ENCODE data around the gene KLHL7. TPM values are rescaled to one million over a fixed set of nuclear protein-coding genes. Genes with fewer than 3 reads are reported as not detected.
"Not testable (repeated sequence)": the region's sequence is repeated elsewhere in the genome, so short reads cannot be mapped to it uniquely, and the experiment has no call there.

Gene KLHL7
- total RNA-seq, 1 experiment from 2014 or later = 35.8 TPM

DNA sequence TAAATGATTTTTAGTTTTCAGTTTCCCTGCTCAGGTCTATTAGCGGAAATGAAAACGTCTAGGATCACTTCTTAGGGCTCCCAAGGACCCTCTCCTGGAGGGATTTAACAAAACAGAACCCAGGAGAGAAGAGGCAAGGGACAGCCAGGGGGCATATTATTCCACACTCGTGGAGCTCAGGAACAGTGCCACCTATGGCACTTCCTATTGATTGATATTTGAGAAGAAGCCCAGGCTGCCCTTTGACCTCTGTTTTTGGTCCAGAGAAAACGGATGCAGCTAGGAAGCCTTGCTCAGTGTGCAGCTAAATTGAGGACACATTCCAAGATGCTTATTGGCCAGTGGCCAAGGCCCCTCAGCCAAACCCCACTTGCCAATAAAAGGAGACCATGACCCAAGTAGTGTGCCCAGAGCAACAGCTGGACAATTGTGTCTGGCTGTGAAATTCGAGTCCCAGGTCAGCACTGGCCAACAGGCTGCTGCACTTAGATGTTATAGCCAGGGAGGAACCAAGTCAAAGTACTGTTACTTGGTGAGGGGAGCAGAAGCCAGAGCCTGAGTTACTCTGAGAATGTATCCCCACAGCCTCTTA, 117.0 kb downstream of the KLHL7 start:
- no peak overlapping the region for H3K27ac Mint-ChIP-seq (ENCODE audit: unreplicated experiment)
- H3K36me3 Mint-ChIP-seq (ENCODE audit: insufficient read depth, unreplicated experiment) = no peaks in the 10 kb centered on the region

DNA sequence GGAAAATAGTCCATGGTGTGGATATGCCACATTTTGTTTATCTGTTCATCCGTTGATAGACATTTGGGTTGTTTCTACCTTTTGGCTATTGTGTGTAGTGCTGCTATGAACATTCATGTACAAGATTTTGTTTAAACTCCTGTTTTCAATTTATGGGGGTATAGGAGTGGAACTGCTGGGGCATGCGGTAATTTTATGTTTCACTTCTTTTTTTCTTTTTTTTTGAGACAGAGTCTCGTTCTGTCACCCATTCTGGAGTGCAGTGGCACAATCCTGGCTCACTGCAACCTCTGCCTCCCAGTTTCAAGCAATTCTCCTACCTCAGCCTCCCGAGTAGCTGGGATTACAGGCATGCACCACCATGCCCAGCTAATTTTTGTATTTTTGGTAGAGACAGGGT, 118.8 kb downstream of the KLHL7 start:
- DNase-seq; intact Hi-C loops (cut with micrococcal nuclease; ENCODE audit: unreplicated experiment); BruUV-seq (replicated peaks); H3K4me1 Mint-ChIP-seq (ENCODE audit: low read depth, unreplicated experiment); H3K36me3 ChIP-seq (ENCODE audit: control insufficient read depth, insufficient read depth, low read length); H3K36me3 Mint-ChIP-seq (ENCODE audit: insufficient read depth, unreplicated experiment); H3K27ac Mint-ChIP-seq (ENCODE audit: unreplicated experiment); POLR2A ChIA-PET; H3K4me3 Mint-ChIP-seq (ENCODE audit: unreplicated experiment); H3K27me3 Mint-ChIP-seq (ENCODE audit: insufficient read depth, unreplicated experiment); H3K4me1 ChIP-seq; H3K9me3 ChIP-seq; H3K9me3 Mint-ChIP-seq (ENCODE audit: unreplicated experiment); H3K27me3 ChIP-seq (replicated peaks; ENCODE audit: control insufficient read depth, insufficient read depth, low read length); H3K4me3 ChIP-seq (ENCODE audit: low read depth, low read length): not testable (repeated sequence)
- CTCF ChIA-PET = interaction anchor here (0.6 kb wide), 1 partner anchor 139 kb away, joined by 3 read pairs; no protein-coding TSS in a partner anchor

More for the DNA sequence above, 117.0 kb downstream of the KLHL7 start:
- BruUV-seq (replicated peaks) = no TSS peak
- no peak for DNase-seq
- no peaks in the 10 kb centered on the region for H3K36me3 ChIP-seq (ENCODE audit: control insufficient read depth, insufficient read depth, low read length)
- no peaks in the 10 kb centered on the region for H3K4me1 Mint-ChIP-seq (ENCODE audit: low read depth, unreplicated experiment)
- no peaks in the 10 kb centered on the region for H3K9me3 ChIP-seq
- H3K4me1 ChIP-seq = no peaks in the 10 kb centered on the region
- intact Hi-C loops (cut with micrococcal nuclease; ENCODE audit: unreplicated experiment) = no loop called here
- H3K27me3 Mint-ChIP-seq (ENCODE audit: insufficient read depth, unreplicated experiment) = peaks cover 3% of the 10 kb centered on the region
- POLR2A ChIA-PET = no interaction called here
- no peak overlapping the region for H3K4me3 ChIP-seq (ENCODE audit: low read depth, low read length)
- no peak overlapping the region for H3K4me3 Mint-ChIP-seq (ENCODE audit: unreplicated experiment)
- H3K9me3 Mint-ChIP-seq (ENCODE audit: unreplicated experiment) = no peaks in the 10 kb centered on the region
- CTCF ChIA-PET = no interaction called here
- H3K27me3 ChIP-seq (replicated peaks; ENCODE audit: control insufficient read depth, insufficient read depth, low read length) = no peaks in the 10 kb centered on the region
- TF ChIP-seq, protein P1, sequence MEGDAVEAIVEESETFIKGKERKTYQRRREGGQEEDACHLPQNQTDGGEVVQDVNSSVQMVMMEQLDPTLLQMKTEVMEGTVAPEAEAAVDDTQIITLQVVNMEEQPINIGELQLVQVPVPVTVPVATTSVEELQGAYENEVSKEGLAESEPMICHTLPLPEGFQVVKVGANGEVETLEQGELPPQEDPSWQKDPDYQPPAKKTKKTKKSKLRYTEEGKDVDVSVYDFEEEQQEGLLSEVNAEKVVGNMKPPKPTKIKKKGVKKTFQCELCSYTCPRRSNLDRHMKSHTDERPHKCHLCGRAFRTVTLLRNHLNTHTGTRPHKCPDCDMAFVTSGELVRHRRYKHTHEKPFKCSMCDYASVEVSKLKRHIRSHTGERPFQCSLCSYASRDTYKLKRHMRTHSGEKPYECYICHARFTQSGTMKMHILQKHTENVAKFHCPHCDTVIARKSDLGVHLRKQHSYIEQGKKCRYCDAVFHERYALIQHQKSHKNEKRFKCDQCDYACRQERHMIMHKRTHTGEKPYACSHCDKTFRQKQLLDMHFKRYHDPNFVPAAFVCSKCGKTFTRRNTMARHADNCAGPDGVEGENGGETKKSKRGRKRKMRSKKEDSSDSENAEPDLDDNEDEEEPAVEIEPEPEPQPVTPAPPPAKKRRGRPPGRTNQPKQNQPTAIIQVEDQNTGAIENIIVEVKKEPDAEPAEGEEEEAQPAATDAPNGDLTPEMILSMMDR (IDR thresholded peaks at IDR 0.05; ENCODE audit: insufficient read depth in 1 of 2, low read depth in 1 of 2, low read length in 1 of 2, severe bottlenecking in 1 of 2, unreplicated experiment in 1 of 2) = no peak

DNA sequence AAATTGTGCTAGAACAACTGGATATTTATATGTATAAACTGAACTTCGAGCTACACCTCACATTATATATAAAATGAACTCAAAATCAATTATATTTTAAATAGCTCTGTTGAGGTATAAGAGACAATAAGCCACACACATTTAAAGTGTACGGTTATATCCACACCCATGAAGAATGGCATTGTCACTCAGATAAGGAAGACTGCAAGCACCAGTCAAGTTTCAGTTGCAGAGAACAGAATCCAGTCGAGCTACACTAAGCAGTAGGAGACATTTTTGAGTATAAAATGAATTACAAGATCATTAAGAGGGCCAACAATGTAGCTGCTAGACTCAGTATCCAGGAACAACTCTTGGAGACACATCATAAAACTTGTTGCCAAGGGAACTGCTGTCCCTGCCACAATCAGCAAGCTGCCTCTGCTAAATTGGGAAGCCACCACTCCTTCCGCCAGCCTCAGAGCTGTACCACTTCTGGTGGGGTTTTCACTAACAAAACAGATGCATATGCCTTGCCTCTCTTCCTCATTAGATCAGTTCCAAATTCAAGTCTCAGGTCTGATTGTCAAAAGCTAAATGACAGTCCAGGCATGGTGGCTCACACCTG, 121.4 kb downstream of the KLHL7 start:
- intact Hi-C loops (cut with micrococcal nuclease; ENCODE audit: unreplicated experiment) = no loop called here
- Mint-ChIP-seq H3K9me3 (ENCODE audit: unreplicated experiment) (no peaks in the 10 kb centered on the region), H3K4me3 (ENCODE audit: unreplicated experiment) (no peak overlapping the region), H3K36me3 (ENCODE audit: insufficient read depth, unreplicated experiment) (no peaks in the 10 kb centered on the region), H3K27me3 (ENCODE audit: insufficient read depth, unreplicated experiment) (peaks cover 3% of the 10 kb centered on the region), H3K4me1 (ENCODE audit: low read depth, unreplicated experiment) (no peaks in the 10 kb centered on the region), H3K27ac (ENCODE audit: unreplicated experiment) (no peak overlapping the region)
- CTCF ChIA-PET = no interaction called here
- H3K36me3 ChIP-seq (ENCODE audit: control insufficient read depth, insufficient read depth, low read length) = no peaks in the 10 kb centered on the region
- H3K4me3 ChIP-seq (ENCODE audit: low read depth, low read length) = no peak overlapping the region
- BruUV-seq (replicated peaks) = no TSS peak
- POLR2A ChIA-PET = no interaction called here
- TF ChIP-seq, protein P1 (IDR thresholded peaks at IDR 0.05; ENCODE audit: insufficient read depth in 1 of 2, low read depth in 1 of 2, low read length in 1 of 2, severe bottlenecking in 1 of 2, unreplicated experiment in 1 of 2) = no peak
- H3K4me1 ChIP-seq = no peaks in the 10 kb centered on the region
- H3K9me3 ChIP-seq = no peaks in the 10 kb centered on the region
- no peaks in the 10 kb centered on the region for H3K27me3 ChIP-seq (replicated peaks; ENCODE audit: control insufficient read depth, insufficient read depth, low read length)
- no peak for DNase-seq

Other genes with a start within 250 kb of the KLHL7 start
- 43.4 and 46.2 TPM in 2 replicates for gene HYCC1, start 91.7 kb upstream of the KLHL7 start, total RNA-seq (2022)
- gene NUP42, start 76.3 kb downstream of the KLHL7 start, total RNA-seq (2022) = 38.6 and 41.6 TPM in 2 replicates
- 0.79 and 1.2 TPM in 2 replicates for gene GPNMB, start 141.0 kb downstream of the KLHL7 start, total RNA-seq (2022)
- 95.5 and 98.0 TPM in 2 replicates for gene MALSU1, start 193.6 kb downstream of the KLHL7 start, total RNA-seq (2022)